HG02970 (cell line): ENCODE measurements around the gene GOLGA6D.
"Not testable (repeated sequence)": the region's sequence is repeated elsewhere in the genome, so short reads cannot be mapped to it uniquely, and the experiment has no call there.

ENCODE experiments used
- ATAC-seq: cut with Tn5 transposase; IDR thresholded peaks from one replicate; pipeline ENCODE4 v1.9.1; 2021; ENCODE audit warnings: mild to moderate bottlenecking, moderate library complexity, moderate number of reproducible peaks; ENCODE audit not compliant: unreplicated experiment, low FRiP score

GOLGA6D gene

DNA sequence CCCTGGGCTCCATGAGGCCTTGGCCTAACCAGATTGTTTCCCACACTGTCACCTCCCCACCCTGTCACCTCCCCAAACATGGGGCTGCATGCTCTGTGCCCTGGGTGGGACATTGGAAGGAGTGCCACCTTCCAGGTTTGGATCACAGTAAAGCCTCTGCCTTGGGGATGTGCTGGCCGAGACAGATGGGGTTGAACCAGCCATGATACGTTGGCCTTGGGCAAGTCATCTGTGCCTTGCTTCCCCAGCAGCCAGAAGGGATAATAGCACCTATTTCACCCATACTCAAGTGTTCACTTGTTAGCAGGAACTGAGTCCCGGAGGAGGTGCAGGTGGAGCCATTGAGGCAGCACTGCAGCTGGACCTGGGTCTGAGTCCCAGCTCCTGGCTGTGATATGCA is 7.0 kb upstream of the GOLGA6D start:
- not testable (repeated sequence) for ATAC-seq

DNA sequence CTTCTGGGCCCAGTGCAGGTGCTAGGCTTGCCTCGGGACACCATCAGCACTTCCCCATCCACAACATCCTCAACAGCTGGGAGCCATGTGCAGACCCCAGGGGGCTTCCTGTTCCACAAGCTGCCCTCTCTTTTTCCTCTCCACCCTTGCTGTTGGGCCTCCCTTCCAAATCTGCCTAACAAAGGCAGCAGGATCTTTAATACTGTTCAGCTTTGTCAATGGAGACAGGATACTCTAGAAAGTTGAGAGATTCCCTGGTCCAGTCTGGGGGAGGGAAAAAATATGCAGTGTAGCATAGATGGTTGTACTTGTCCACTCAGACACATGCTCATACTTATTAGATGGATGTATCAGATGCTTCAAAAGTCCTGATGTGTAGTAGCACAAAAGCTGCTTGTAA is 4.1 kb upstream of the GOLGA6D start:
- ATAC-seq, result not testable (repeated sequence)

DNA sequence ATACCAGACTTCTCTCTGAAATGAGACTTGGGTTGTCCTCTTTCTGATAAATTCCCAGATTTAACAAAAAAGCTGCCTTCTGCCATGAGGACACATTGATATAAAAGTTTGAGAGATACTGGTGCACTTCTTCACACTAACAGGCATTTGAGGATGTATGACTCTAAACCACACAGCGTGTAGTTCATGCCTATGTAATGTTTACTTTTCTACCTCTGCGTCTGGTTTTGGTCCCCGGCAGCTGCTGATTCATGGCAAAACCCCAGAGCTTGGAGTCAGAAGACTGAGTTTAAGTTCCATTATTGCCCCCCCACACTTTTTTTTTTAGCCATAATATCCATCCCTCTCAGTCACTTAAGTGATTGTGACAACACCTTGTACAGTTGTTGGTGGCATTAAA is 1.5 kb downstream of the GOLGA6D start:
- ATAC-seq, result not testable (repeated sequence)

GRCh38 chr15:75293660-75294059 is 11.0 kb downstream of the GOLGA6D start:
- not testable (repeated sequence) for ATAC-seq

- ATAC-seq, result not testable (repeated sequence)
These were observed 16.1 kb downstream of the GOLGA6D start for GRCh38 chr15:75298541-75299310.

- ATAC-seq, result not testable (repeated sequence)
These were observed 16.7 kb downstream of the GOLGA6D start for GRCh38 chr15:75299311-75299688.

DNA sequence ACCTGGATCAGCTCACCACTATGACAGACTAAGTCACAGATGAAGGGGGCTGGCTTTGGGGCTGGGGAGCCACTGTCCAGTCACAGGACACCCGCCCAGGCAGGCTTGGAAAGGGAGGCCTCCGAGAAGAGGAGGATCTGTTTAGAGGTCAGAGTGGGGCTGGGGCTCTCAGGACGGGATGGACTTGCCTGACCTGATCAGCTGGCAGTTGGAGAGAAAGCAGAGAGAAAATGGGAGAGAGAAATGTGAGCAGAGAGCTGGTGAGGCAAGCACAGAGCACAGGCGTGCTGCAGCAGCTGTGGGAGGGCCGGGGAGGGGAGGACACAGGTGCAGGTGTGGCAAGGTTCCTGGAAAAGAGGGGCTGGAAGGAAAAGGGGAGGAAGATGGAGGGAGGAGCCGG is 17.4 kb downstream of the GOLGA6D start:
- not testable (repeated sequence) for ATAC-seq

GRCh38 chr15:75302318-75302717 is 19.7 kb downstream of the GOLGA6D start:
- ATAC-seq, result no peak

- not testable (repeated sequence) for ATAC-seq
These were observed 20.1 kb downstream of the GOLGA6D start for GRCh38 chr15:75302753-75303152.

- no peak for ATAC-seq
These were observed 23.6 kb downstream of the GOLGA6D start for GRCh38 chr15:75306188-75306587.

- no peak for ATAC-seq
These were observed 25.2 kb downstream of the GOLGA6D start for GRCh38 chr15:75307778-75308390.

- ATAC-seq, result no peak
These were observed 27.1 kb downstream of the GOLGA6D start for GRCh38 chr15:75309711-75310110.

DNA sequence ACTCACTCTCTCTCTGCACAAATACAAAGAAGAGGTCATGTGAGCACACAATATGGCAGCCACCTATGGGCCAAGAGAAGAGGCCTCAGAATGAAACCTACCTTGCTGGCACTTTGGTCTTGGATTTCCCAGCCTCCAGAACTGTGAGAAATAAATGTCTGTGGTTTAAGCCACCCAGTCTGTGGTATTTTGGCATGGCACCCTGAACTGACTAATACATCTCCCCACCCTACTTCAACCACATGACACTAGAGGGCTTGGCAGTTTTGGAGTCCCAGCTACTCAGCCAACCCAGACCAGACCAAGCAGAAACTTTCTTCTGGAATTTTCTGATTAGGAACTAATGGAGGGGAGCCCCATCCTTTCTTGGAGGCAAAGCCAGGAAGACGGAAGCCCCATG is 29.9 kb downstream of the GOLGA6D start:
- not testable (repeated sequence) for ATAC-seq

- ATAC-seq, result no peak
These were observed 30.6 kb downstream of the GOLGA6D start for GRCh38 chr15:75313116-75313845.

DNA sequence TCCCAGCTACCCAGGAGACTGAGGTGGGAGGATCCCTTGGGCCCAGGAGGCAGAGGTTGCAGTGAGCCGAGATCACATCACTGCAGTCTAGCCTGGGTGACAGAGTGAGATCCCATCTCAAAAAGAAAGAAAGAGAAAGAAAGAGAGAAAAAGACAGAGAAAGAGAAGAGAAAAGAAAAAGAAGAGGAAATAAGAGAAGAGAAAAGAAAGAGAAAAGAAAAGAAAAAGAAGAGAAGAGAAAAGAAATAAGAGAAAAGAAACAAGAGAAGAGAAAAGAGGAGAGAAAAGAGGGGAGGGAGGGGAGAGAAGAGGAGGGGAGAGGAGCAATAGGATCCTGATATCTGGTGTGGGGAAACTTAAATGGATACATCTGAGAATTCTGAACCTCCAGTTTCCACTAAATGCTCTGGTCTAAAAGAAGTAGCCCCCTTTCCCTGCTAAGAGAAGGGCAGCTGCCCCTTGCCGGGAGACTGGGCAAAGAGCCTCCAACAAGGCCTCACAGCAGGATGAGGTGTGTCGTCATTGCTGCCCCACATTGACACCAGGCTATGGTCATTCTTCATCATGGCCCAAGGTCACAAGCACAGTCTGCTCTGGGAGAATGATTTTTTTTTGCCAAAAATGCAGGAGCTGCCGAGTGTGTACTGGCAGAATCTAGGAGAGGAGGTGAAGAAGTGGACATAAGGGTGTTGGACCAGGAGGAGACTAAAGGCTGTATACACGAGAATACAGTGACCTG is 32.1 kb downstream of the GOLGA6D start:
- no peak for ATAC-seq

DNA sequence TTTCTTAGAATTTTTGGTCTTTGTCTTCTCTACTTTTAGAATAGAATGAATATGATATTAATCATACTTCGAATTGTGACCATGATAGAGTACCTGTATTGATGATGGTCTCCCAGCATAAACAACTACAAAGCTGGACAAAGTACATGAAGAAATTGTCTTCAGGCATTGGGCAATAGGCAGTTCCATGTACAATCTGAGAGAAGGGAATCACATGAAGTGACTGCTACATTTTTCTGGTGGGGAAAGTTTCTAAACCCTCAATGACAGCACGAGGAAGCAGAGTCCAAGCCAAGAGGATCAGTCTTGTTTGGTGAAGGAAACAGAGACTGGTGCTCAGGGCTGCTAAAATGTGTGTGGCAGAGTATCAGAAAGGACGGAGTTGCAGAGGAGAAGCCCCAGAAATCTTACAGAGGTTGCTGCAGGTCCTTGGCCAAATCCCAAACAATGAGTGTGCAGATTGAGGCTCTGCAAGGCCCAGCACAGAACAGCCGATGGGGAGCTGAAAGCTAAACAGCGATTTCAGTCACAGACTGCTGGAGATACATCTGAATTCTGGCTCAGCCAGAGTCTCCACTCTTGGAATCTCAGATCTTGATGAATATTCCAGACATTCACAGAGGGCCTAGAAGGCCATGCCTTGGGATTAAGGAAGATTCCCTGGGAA is 36.7 kb downstream of the GOLGA6D start:
- ATAC-seq, result not testable (repeated sequence)

GRCh38 chr15:75321711-75322110 is 39.1 kb downstream of the GOLGA6D start:
- no peak for ATAC-seq

- no peak for ATAC-seq
These were observed 43.3 kb downstream of the GOLGA6D start for GRCh38 chr15:75325922-75326321.

GRCh38 chr15:75327005-75327404 is 44.4 kb downstream of the GOLGA6D start:
- ATAC-seq, result no peak

GRCh38 chr15:75327491-75327890 is 44.9 kb downstream of the GOLGA6D start:
- ATAC-seq, result no peak
